ENCODE data around the gene ASCC3. TPM values are rescaled to one million over a fixed set of nuclear protein-coding genes. Genes with fewer than 3 reads are reported as not detected.
A peak's percentile ranks its signal among the peaks of the same experiment; 100 is the strongest.

ASCC3 gene
- polyA plus RNA-seq, 4 donors: 19.0 to 27.4 (median 22.1) TPM

DNA sequence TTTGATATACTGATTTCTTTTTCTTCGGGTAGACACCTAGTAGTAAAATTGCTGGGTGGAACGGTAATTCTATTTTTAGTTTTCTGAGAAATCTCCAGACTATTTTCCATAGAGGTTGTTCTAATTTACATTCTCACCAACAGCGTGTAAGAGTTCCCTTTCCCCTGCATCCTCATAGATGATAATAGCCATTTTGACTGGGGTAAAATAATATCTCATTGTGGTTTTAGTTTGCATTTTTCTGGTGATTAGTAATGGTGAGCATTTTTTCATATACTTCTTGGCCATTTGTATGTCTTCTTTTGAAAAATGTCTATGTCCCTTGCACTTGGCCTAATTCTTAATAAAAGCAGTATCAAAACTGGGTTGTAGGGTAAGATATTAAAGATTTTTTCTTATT lies 267.5 kb downstream of the ASCC3 start:
- no peak for DNase-seq (ENCODE audit: low read depth in 4 of 4, low spot score in 2 of 4)

DNA sequence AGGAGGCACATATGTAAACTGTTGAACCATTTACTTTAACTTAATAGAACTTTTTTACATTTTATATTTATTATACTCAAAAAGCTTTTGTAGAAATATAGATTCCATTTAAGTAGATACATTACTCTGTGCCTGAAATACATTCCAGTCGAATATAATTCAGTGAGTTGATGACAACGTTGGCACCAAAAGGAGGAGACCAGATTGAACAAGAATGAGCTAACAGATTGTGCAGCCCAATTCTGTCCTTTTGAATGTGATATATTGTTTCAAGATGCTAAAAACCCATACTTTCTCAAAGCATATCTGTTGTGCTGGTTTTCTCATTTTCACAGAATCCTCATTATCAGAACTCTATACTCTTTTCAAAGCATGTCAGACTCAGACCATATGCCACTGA lies 269.0 kb downstream of the ASCC3 start:
- no peak for DNase-seq (ENCODE audit: low read depth in 4 of 4, low spot score in 2 of 4)

DNA sequence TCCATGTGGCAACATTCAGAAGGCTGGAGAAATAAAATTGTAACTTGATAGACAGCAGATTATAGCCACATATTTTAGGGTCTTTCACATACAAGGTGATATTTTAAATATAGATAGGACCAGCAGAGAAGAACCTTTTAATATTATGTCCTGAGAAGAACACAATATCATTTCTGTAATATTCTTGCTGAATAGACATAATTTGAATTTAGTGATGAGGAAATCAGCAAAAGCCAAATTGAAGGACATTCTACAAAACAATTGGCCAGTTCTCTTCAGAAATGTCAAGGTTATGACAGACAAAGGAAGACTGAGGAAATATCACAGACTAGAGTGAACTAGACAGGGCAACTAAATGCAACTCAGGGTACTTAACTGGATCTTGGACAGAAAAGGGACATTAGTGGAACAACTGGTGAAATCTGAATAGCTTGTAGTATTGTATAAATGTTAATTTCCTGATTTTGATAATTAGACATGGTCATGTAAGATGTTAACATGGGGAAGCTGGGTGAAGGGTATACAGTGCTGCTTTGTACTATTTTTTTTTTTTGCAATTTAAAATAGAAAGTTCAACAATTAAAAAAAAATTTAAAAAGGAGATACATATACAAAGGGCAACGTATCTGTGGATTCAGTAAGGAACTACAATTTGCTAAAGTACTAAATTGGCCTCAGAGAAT lies 281.9 kb downstream of the ASCC3 start:
- no peak for DNase-seq (ENCODE audit: low read depth in 4 of 4, low spot score in 2 of 4)

DNA sequence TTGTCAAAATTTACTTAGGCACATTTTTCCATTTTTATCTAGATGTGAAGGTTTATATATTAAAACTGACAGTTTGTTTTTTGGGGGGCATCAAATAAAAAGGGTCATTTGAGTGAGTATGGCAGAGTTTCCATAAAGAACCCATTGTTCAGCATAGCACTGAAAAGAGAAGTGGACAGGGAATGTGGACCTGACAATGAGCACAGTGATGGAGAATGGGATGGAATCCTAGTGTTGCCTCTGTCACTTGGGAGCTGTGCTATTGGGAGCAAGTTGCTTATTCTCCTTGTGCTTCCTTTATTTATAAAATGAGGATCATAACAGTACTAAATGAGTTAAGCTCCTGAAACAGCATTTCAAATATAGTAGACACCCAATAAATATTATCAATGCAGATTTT lies 285.7 kb downstream of the ASCC3 start:
- no peak for DNase-seq (ENCODE audit: low read depth in 4 of 4, low spot score in 2 of 4)

DNA sequence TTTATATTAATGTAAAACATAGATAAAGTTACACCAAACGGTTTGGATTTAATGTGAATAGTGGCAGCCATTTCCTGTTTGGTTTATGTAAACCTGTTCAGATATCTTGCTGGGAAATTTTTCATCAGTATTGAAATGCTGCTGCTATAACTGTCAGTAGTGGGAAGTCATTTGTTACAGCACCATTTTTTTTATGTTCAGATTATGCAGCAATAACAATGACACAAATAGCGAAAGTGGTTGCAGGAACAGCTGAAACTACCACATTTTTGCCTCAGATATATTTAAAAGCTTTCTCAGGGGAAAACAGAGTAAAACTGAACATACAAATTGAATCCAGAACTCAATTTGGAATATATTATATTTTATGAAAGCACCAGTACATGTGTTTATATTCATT lies 287.6 kb downstream of the ASCC3 start:
- no peak for DNase-seq (ENCODE audit: low read depth in 4 of 4, low spot score in 2 of 4)

DNA sequence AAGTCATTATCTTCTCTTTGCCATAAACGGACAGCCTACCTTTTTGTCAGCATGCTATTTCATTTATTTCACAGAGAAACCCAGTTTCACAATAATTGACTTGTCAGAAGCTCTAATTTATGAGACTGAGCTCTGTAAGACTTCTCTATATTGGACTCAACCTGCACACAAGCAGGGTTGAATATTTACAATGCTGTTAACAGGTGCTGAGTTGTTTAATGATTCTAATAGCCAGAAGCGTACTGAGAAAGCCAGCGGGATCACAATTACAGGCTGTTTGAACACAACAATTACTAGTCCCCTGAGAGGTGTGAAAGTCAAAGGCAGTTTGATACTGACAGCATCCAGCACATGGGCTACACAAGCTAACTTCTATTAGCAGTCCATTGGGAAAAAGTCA lies 288.2 kb downstream of the ASCC3 start:
- peak in 1 of 4 donors; percentile 15 for DNase-seq (ENCODE audit: low read depth in 4 of 4, low spot score in 2 of 4)

DNA sequence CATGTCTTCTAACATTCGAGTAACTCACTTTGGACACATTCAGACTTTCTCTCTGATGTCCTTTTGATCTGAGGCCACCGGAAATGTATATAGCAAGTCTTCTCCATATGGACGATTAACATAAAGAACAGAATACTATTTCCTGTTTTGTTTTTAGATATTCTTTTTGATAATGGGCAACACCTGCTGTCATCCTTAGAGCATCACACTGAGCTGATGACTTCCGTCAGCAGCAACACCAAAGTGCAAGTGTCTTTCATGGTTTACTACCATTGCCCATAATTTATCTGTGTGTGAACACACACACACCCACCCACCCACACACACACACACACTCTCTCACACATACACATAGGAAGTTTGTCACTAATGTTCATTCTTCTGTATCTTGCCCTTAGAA lies 303.7 kb downstream of the ASCC3 start:
- DNase-seq (ENCODE audit: low read depth in 4 of 4, low spot score in 2 of 4): no peak

DNA sequence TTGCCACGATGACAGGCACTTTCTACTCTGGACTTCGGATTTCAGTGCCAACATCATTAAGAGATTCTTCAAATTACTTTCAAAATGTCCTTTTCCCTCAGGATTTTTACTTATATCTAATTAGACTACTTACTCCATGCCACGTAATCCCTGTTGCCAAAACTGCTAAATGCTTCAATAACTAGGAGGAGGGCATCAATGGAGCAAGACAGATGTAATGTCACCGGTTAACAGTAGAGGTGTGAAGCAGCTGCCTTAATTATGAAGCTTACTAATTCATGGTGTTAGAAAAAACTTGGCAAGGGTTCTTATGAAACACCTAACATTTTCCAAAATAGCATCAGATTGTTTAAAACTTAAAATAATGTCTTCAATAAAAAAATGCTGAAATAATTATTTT lies 305.2 kb downstream of the ASCC3 start:
- DNase-seq (ENCODE audit: low read depth in 4 of 4, low spot score in 2 of 4): no peak

DNA sequence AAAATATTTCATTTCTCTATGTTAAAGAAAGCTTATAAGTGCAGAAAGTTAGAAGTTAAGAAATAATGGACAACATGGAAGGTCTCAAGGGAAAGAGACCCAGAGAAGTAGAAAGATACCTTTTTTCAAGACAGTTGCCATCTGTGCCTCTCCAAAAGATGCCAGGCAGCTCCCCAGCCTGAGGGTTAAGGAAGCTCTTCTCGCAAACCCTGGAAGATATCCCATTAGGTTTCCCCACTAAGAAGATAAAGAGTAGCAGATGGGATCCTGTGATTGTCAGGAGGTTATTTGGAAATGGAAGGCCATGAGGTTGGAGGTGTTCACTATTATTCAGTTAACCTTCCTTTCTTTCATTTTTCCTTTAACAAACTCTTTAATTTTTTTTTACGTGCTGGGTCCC lies 306.3 kb downstream of the ASCC3 start:
- DNase-seq (ENCODE audit: low read depth in 4 of 4, low spot score in 2 of 4): no peak

DNA sequence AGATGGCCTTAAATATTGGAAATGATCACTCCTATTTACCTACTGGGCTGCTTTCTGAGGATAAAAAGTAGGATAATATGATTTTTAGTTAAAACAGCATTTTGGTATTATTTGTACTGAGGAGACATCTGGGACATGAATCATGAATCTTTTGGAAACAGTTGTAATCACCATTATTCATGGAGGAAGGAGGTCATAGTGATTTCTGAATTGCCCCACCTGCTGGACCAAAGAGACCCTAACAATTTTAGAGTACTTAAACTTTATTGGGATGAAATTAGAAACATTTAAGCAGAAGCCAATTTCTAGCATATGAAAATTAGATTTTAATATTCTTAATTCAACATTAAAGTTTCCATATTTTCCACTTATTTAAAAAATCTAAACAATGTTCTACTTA lies 308.0 kb downstream of the ASCC3 start:
- DNase-seq (ENCODE audit: low read depth in 4 of 4, low spot score in 2 of 4): no peak

DNA sequence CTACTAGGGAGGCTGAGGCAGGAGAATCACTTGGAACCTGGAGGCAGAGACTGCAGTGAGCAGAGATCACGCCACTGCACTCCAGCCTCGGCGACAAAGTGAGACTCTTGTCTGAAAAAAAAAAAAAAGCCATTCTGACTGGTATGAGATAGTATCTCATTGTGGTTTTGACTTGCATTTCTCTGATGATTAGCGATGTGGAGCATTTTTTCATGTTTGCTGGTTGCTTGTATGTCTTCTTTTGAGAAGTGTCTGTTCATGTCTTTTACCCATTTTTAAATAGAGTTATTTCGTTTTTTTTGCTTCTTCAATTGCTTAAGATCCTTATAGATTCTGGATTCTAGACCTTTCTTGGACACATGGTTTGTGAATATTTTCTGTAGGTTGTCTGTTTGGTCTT lies 312.9 kb downstream of the ASCC3 start:
- no peak for DNase-seq (ENCODE audit: low read depth in 4 of 4, low spot score in 2 of 4)

DNA sequence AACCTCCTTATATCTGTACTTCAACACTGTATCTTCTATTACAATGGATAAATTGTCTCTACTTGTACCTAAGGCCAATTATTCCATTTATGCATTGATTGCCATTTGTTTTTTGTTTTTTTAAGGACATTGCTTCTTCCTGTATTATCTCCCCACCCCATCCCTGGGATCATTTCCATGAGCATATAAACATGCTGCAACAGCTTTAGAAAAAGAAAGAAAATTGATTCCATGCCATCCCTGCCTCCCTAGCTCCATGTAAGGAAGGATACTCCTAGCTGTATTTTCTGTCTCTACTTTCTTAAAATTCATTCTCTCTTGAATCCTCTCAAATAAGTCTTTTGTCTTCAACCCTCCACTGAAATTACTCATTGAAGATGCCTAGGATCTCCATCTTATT lies 314.6 kb downstream of the ASCC3 start:
- DNase-seq (ENCODE audit: low read depth in 4 of 4, low spot score in 2 of 4): no peak

DNA sequence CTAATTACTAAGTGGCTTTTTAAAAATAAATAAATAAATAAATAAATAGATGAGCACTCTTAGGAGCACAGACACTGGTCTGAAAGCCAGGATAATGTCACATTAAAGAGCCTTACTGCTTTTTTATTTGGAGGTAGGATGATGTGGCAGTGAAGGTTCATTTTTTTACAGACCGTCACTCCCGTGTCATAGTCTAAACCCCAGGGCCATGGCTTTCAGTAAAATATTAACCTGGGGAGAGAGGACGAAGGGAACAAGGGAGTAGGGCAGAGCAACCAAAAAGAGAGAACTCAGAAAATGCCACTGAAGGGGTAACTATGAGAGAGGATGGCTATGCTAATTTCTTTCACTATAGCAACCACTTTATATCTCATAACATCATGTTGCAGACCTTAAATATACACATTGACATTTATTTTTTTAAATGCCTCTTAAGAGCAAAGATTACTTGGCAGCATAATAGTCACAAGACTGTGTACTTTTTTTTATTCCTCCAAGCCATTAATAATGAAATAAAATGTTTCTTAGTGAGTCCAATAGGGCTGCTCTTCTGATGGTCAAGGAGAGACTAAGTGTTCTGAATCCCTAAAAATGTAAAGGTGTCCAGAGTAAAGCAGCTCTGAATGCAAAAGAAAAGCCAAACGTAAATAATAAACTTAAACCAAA lies 315.6 kb downstream of the ASCC3 start:
- DNase-seq (ENCODE audit: low read depth in 4 of 4, low spot score in 2 of 4): no peak

DNA sequence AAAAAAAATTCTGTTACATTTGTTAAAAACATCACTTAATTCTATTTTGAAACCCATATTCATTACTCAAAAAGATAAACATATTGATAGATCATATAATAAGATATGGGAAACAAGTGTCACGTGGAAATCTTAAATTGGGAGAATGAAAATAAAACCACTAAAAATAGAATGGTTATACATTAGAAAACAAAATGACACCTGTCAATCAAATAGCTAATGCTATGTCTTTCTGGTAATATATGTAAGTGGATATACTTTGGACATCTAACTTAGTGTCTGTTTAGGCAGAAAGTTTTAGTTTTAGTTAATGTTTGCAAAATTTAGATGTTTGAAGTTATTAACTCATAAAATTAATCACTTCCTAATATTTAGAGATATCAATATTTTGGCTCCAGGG lies 321.3 kb downstream of the ASCC3 start:
- no peak for DNase-seq (ENCODE audit: low read depth in 4 of 4, low spot score in 2 of 4)

DNA sequence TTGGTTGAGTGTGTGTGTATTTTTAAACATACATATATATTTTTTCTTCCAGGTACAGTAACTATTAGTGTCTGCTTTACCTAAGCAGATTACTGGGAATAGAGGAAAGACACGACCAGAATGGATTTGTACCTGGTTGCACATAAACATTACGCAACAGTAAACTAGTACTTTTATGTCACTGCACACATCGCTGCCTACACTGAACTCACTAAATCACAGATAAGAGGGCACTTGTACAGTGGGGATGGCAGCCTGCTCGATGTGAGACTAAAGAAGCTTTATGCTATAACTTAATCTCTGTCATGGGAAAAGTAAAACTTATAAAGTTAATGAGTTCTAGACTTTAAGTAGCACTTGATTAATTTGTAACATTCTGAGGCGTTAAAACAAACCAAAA lies 326.9 kb downstream of the ASCC3 start:
- DNase-seq (ENCODE audit: low read depth in 4 of 4, low spot score in 2 of 4): peak in 1 of 4 donors; percentile 21

DNA sequence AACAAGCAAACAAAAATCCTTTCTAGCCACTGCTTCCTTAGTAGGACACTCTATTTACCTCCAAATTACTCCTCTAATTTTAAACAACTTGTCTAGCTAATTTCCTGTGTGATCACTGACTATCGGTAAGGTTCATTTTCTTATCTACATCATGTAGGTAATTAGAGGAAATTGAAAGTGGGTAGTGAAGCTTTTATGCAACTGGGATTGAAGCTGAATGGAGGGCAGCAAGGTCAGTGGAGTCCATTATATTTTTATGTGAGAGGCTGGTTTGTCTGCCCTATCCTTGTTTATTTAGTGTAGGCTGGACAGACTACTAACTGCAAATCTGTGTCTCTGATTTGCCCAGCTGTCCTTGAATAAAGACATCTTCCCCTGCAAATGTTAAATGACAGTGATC lies 327.9 kb downstream of the ASCC3 start:
- DNase-seq (ENCODE audit: low read depth in 4 of 4, low spot score in 2 of 4): no peak

DNA sequence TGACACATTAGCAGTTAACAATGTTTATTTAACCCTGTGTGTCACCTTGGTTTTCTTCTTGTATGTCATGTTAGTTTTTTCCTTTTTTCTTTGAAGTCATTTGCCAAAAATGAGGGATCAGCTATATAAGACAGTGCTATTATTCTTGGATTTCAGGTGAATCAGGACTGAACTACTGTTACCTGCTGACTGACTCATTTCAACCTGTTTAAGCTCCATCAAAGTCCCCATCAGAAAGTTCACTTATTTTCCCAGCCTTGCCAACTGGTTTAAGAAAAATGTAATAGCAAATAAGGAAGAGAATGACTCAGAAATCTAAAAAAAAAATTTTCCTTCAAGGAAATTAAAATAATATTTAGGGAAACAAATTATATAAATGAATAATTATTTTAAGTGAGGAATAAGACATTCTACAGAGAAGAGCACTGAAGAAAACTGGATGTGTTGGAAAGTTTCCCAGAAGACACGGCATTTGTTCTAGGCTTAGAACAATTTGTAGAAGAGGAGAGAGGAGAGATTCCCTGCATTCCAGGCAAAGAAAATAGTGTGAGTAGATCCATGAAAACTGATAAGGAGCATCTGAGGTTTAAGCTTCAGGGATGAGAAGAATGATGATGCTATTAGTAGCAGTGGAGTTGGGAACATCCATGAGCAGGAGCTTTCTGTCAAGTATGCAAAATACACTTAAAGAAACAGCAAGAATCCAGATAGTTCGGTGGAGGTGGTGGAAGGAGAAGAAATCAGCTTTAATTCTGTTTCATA lies 331.5 kb downstream of the ASCC3 start:
- DNase-seq (ENCODE audit: low read depth in 4 of 4, low spot score in 2 of 4): no peak

DNA sequence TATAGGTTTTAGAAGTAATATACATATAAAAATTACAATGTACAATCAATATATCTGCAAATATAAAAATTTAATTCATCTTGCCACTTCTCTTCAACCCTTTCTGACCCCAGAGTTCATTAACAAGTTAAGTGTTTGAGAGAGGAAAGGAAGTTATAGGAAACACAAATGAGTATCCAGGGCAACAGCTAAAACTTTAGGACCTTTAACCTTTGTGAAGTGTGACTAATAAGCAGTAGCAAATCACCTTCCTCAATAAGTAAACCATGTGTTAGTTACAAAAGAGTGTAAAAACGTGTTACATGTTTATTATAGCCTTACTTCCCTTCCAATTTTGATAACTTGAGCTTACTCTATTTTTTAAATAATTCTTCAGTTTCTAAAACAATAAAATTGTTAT lies 343.0 kb downstream of the ASCC3 start:
- no peak for DNase-seq (ENCODE audit: low read depth in 4 of 4, low spot score in 2 of 4)

DNA sequence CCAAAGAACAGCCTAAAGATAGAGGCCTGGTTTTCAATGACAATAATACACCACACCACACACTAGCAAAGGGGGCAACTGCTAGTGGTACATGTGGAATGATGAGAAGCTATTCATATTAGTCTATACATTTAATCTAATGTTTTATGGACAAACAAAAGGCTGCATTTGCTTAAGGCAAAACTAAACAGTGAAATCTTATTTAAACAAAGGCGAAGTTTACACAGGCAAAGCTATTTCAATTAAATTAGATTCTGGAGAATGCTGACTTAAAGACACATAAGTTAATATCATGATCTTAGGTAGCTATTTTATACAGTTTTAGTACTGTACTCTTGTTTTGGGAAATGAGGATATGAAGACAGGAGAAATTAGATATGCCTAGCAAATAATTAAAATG lies 362.5 kb downstream of the ASCC3 start:
- no peak for DNase-seq (ENCODE audit: low read depth in 4 of 4, low spot score in 2 of 4)

DNA sequence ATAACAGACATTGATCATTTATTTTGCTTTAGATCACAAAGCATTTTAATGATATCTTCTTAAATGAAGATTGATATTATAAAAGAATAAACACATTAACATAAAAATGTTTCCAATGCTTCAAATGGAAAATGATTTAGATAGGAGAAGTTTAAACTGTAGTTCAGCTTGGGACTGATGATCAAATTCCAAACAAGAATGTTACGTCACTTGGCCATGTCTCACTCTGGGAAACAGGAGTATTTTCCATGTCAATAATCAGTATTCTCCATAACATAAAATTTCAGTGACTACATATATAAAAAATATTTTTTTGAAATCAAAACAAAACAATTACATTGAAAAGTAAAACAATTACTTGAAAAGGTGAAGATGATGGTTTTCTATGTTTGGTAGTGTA lies 363.5 kb downstream of the ASCC3 start:
- DNase-seq (ENCODE audit: low read depth in 4 of 4, low spot score in 2 of 4): no peak

DNA sequence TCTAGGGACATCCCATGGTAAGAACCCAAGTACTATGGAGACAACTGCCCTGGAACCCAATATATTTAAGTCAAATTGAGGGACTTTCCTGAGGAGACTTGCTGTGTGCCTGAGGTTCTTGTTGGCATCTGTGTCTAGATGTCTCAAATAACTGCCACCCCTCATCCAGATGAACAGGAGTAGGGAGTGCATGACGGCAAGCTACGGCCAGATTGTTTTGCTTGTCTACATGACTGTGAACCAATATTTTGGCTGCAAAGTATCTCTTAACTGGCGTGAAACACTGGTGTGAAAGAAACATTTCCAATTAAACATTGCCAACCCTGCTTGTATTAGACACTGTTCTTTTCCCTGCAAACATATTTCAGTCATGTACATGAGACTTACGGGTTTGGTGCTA lies 364.0 kb downstream of the ASCC3 start:
- no peak for DNase-seq (ENCODE audit: low read depth in 4 of 4, low spot score in 2 of 4)

DNA sequence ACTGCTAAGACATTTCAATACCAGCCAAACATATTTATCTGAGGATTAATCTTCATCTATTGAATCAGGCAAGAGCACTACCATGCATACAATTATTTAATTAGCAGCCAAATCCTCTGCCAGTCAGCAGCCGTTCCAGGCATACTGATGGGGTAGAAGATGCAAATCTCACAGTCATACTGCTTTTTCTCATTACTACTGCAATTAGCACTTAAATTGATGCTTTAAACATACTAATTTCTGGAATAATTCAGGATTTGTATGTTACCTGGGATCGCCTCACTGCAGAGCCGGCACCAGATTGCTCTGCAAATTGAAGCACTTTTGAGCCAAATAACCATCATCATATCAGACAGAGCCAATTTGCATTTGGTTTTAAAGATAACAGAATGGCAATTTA lies 366.5 kb downstream of the ASCC3 start:
- no peak for DNase-seq (ENCODE audit: low read depth in 4 of 4, low spot score in 2 of 4)

All from left renal cortex interstitium (tissue), 4 donors.